Measurements from ENCODE around the gene KCNS3. TPM values are rescaled to one million over a fixed set of nuclear protein-coding genes. Genes with fewer than 3 reads are reported as not detected.

Gene KCNS3, protein sequence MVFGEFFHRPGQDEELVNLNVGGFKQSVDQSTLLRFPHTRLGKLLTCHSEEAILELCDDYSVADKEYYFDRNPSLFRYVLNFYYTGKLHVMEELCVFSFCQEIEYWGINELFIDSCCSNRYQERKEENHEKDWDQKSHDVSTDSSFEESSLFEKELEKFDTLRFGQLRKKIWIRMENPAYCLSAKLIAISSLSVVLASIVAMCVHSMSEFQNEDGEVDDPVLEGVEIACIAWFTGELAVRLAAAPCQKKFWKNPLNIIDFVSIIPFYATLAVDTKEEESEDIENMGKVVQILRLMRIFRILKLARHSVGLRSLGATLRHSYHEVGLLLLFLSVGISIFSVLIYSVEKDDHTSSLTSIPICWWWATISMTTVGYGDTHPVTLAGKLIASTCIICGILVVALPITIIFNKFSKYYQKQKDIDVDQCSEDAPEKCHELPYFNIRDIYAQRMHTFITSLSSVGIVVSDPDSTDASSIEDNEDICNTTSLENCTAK
- 1.6 TPM for total RNA-seq

- peak; percentile 73 to 79 for DNase-seq (ENCODE audit: low spot score in 2 of 2)
- no peak for FAIRE-seq
Measured at GRCh38 chr2:17878281-17879136, at the start of gene KCNS3. Gene KCNS3 (plus strand): TSS chr2:17878667. CDS start chr2:17931009, 52,342 bp downstream.

DNA sequence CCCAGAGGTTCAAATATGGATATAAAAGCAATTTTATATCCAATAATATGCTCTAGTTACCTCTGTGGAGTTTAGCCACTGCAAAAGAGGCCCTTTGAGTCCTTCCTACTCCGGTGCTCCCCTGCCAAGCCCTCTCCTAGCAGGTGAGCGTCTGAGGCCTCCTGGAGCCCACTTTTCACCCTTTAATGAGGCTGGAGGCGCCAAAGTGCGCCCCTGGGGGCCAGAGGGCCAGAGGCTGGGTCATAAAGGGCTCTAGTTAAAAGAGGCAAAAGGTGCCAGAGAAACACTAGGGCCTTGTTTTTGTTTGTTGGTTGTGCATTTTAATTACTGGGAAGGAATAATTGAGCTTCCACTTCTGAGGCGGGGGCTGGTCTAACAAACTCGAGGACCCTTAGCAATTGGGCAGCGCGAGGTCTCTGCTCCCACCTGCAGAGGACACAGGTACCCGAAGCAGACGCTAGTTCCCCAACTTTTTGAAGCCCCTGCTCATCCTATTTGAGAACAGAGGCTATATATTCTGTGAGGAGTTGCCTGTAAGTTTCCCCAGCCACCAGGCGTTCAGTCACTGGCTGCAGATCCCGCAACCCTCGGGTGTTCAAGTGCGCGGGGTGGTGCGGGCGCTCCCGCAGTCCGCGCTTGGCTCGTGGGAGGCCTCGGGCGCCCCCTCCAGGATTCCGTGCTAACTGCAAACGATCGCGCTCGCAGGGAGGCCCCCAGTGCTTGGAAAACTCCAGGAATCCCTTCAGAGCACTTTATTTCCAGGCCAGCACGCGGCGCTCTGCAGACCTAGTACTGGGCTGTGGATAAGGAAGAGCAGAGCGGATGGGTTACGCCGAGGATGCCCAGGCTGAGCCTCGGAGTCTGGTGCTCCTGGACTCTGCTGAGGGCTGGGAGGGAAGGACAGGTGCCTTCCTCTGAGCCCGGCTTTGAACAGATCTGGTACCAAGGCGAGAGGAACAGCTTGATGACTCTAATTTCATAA, 48.1 kb upstream of the KCNS3 start:
- FAIRE-seq, result no peak

GRCh38 chr2:17835516-17835915, 43.0 kb upstream of the KCNS3 start:
- DNase-seq (ENCODE audit: low spot score in 2 of 2), result no peak
- FAIRE-seq, result no peak

More for the DNA sequence above, 48.1 kb upstream of the KCNS3 start:
- DNase-seq (ENCODE audit: low spot score in 2 of 2), result peak; percentile 26 to 71

- FAIRE-seq (no peak), DNase-seq (ENCODE audit: low spot score in 2 of 2) (no peak)
Measured at GRCh38 chr2:17839959-17840358, 38.5 kb upstream of the KCNS3 start.

GRCh38 chr2:17843457-17843856, 35.0 kb upstream of the KCNS3 start:
- DNase-seq (ENCODE audit: low spot score in 2 of 2), result no peak
- FAIRE-seq, result no peak

- FAIRE-seq (no peak), DNase-seq (ENCODE audit: low spot score in 2 of 2) (no peak)
Measured at GRCh38 chr2:17845806-17846205, 32.7 kb upstream of the KCNS3 start.

GRCh38 chr2:17846676-17847075, 31.8 kb upstream of the KCNS3 start:
- DNase-seq (ENCODE audit: low spot score in 2 of 2), result no peak
- no peak for FAIRE-seq

GRCh38 chr2:17847236-17847635, 31.2 kb upstream of the KCNS3 start:
- FAIRE-seq (no peak), DNase-seq (ENCODE audit: low spot score in 2 of 2) (no peak)

DNA sequence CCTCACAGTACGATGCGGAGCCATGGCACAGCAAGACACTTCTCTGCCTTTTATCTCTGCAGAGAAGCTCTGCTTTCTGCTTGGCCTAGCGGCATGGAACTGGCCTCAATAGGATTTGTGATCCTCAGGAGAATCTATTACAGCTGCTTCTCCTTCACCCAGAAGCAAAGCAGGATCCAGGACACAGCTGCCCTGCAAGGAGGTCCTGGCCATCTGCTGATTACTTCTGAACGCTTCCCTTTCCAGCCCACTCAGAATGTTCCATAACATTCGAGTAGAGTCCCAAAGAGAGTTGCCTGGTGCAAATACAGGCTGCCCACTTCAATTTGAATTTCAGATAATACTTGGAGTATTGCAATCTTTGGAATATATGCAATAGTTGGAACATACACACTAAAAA, 29.2 kb upstream of the KCNS3 start:
- no peak for FAIRE-seq
- DNase-seq (ENCODE audit: low spot score in 2 of 2), result no peak

DNA sequence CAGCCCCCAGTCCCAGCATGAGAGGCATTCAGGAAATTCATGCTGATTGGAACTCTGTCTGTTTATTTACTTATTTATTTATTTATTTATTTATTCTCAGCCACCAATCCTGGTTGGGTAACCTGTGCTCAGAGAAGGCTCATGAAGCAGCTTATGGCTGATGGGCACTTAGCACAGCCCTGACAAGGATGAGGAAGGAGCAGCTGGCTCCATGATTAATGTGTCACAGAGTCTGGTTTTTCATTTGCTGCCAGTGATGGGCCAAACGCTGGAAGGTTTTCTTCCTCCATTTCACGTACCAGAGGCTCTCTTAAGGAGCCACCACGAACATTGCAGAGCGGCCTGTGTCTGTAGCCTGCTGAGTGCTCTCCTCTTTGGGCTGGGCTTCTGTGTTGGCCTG, 28.3 kb upstream of the KCNS3 start:
- FAIRE-seq (no peak), DNase-seq (ENCODE audit: low spot score in 2 of 2) (no peak)

GRCh38 chr2:17851731-17852585, 26.5 kb upstream of the KCNS3 start:
- peak in 1 of 2 donors; percentile 70 for DNase-seq (ENCODE audit: low spot score in 2 of 2)
- no peak for FAIRE-seq

DNA sequence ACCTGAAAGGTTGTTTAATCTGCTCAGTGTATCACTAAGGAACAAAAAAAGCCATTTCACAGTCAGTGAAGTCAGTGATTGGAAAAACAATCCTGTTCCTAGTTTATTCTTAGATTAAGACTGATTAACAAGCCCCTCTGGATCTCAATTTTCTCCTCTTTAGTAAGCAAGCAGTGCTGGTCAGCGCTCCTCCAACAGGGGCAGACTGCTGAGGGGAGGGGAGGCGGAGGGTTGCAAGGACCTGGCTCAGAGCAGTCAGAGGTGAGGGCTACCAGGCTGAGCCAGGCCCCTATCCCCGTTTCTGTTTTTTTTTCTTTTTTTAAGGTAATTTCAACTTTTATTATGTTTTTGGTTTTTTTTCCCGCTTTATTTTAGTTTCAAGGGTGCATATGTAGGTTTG, 24.7 kb upstream of the KCNS3 start:
- DNase-seq (ENCODE audit: low spot score in 2 of 2), result no peak
- FAIRE-seq, result no peak

DNA sequence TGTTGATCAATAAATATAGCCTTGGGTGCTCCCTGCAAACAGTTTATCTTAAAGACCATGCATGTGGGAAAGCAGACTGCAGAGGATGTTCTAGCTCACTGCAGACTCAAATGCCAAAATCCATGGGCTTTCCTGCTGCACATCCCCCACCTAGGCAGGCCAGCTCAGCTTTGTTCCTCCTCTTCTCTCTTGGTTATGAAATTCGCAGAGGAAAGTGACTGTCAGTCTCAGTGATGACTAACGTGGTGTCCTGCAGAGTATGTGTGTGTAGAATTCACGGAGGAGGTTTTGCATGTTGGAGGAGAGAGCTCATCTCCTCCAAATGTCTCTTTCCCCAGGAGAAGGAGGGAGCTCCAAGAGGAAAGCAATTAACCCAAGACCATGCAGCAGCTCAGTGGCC, 21.4 kb upstream of the KCNS3 start:
- FAIRE-seq (no peak), DNase-seq (ENCODE audit: low spot score in 2 of 2) (no peak)

- DNase-seq (ENCODE audit: low spot score in 2 of 2) (no peak), FAIRE-seq (no peak)
Measured at GRCh38 chr2:17858064-17858463, 20.4 kb upstream of the KCNS3 start.

DNA sequence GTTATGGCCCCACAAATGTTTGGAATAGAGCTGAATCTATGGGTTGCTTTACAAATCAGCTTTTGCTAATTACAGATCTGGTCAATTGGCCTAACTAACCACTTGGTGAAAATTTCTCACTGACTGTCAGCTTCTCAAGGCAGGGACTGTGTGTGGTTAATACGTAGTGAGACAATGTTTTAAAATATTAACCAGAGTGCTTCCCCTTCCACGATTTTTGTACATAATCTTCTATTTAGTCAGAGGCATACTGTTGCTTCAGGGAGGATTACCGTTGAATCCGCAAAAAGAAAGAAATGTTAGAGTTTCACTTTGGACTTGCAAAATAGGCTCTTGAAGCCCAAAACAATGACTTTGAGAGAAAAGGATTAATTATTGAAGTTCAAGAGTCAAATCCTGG, 14.9 kb upstream of the KCNS3 start:
- no peak for FAIRE-seq
- no peak for DNase-seq (ENCODE audit: low spot score in 2 of 2)

DNA sequence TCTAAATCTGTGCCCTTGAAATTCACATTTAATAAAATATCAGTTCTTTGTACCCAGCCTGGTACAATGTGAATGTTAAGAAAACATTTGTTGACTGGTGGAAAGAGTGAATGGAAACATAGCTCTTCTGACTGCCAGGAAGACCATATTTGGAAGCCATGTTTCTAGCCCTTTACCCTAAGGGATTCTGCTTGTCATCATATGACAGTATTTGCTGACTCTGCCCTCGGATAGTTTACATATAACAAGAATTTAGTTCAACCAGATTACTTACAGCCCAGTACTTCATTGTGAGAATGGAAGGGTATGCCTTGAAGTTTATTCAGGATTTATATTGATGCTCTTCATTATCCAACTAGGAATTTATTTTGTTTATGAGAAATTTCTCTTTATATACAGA, 13.8 kb upstream of the KCNS3 start:
- DNase-seq (ENCODE audit: low spot score in 2 of 2), result no peak
- no peak for FAIRE-seq

DNA sequence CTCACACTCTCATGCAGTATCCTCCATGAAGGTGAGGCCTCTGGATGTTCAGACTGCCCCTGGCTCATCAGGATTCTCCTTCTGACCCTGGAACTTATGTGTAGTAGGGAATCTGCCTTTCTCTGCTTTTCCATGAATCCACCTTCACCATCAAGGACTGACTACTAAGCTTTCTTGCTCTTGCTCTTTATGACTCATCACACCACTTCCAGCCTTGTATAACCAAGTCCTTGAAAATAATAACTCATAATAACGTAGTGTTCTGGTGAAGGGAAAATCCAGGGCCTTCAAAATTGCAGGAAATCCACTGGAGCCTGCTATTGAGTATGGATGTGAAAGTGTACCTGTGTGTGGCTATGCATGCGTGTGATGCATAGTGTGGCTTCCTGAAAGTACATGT, 11.3 kb upstream of the KCNS3 start:
- FAIRE-seq (no peak), DNase-seq (ENCODE audit: low spot score in 2 of 2) (no peak)

GRCh38 chr2:17869128-17869527, 9.3 kb upstream of the KCNS3 start:
- FAIRE-seq, result no peak
- no peak for DNase-seq (ENCODE audit: low spot score in 2 of 2)

DNA sequence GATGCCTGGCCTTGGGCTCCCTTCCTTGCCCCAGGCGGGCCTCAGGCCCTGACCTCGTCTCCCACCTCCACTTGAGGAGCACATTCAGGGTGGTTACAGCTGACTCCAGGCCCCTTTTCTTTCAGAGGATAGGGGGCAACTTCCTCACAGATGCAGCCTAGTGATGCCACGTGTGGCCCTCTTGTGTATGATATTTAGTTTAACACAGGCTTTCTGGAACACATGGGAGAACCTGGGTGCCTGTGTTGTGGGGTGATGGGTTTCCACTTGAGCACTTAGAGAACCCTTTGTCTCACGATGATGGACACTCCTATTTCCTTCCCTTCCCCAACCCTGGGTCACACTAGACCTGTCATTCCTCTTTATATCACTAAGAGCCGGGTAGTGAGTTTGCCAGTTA, 6.8 kb upstream of the KCNS3 start:
- FAIRE-seq (no peak), DNase-seq (ENCODE audit: low spot score in 2 of 2) (no peak)

All from frontal cortex (tissue), 4 donors.